Measurements from ENCODE around the gene PPM1B.
"Not testable (repeated sequence)": the region's sequence is repeated elsewhere in the genome, so short reads cannot be mapped to it uniquely, and the experiment has no call there.

GRCh38 chr2:44133602-44134001 is 35.1 kb upstream of the PPM1B start:
- TF ChIP-seq CTCF (IDR thresholded peaks at IDR 0.05 in 4 of 5, conservative IDR thresholded peaks at IDR 0.05 in 1 of 5); POLR2A (IDR thresholded peaks at IDR 0.05): not testable (repeated sequence)

Data from gastrocnemius medialis (tissue), 4 donors.